GM19467 (cell line): ENCODE measurements around the gene DENND6B.

ENCODE experiments used
- ATAC-seq: cut with Tn5 transposase; IDR thresholded peaks from one replicate; pipeline ENCODE4 v1.9.1; 2021; ENCODE audit warnings: mild to moderate bottlenecking, moderate library complexity; ENCODE audit not compliant: unreplicated experiment

DENND6B gene

DNA sequence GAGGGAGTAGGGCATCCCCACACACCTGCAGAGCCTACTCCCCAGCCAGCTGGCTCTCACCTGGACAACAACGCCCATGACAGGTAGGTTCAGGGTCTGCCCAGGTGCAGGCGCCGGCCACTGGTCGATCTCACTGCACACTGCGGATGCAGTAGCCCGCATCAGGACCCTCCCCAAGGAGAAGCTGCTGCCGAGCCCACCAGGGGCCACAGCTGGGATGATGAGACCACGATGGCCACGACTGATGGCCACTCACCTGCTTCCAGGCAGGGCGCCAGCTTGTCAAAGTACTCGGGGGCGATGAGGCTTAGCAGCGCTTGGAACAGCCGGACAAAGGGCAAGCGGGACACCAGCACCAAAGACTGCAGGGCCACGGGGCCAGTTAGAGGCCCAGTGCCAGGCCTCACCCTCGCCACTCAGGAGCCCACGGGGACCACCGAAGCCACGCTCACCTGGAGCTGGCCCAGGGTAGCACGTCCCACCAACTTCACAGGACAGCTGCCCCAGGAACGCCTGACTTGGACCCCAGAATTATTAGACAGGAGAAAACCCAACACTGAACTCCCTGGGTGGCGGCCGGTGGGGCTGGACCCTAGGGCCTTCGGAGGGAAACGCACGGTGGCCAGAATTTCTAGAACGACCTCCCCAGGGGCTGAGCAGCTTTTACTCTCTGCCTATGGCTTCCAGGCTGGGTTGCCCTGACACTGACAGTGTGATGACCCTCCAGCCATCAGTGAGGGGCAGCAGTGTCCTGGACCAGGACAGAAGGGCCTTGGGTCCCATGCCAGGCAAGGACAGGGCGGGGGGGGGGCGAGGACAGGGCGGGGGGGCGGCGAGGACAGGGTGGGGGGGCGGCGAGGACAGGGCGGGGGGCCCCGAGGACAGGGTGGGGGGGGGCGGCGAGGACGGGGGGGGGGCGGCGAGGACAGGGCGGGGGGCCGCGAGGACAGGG, 10.4 kb downstream of the DENND6B start:
- no peak for ATAC-seq

DNA sequence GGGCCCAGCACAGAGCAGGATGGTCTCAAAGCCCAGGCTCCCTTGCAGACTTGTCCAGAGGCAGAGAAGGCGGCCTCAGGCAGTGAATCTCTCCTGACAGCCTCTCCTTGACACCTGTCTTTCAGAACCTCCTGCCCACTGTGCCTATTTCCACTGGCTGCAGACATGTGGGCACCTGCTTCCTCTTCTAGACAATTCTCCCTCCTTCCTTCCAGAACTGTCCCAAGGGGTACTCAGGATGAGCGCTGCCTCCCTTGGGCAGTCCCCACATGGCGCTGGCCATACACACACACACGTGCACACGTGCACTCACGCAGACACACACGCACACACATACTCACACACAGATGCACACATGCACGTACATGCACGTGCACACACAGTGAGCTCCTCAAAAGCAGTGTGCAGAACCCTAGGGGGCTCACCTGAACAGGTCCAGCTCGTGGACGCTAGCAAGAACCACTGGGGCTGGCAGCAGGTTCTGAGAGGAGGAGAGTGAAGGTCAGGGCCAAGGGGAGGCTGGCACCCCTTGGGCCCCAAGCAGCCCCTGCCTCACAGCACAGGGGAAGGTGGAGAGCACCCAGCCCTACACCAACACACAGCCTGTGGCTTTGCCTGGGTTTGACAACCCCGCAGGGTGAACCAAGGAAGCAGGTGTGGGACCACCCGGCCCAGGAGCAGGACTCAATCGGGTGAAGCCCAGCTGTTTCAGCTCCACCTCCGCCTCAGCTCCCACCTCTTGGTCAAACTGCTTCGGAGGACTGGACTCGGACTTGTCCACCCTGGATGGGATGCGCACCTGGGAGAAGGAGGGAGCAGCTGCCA, 11.3 kb downstream of the DENND6B start:
- no peak for ATAC-seq

GRCh38 chr22:50314455-50315288, 12.1 kb downstream of the DENND6B start:
- peak; percentile 60 for ATAC-seq

- no peak for ATAC-seq
These were observed 12.7 kb downstream of the DENND6B start for GRCh38 chr22:50314081-50314454.

DNA sequence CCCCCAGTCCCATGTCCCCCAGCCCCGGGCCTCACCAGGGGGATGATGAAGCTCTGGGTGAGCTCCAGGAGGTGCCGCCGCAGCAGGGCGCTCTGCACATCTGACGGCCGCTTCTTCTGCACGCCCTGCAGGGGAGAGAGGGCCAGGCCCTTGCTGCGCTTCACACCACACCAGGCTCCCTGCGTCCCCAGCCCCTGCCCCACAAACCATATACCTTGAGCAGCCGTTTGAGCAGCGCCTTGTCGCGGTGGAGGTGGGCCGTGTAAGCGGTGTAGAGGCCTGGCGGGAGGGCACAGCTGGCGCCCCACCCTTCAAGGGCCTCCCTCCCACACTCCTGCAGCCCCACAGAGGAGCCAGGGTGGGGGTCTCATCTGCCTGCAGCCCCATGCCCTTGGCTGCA, 13.2 kb downstream of the DENND6B start:
- ATAC-seq, result no peak

GRCh38 chr22:50313021-50313420, 13.8 kb downstream of the DENND6B start:
- ATAC-seq, result no peak

- ATAC-seq, result no peak
These were observed 14.4 kb downstream of the DENND6B start for GRCh38 chr22:50312371-50312770.

DNA sequence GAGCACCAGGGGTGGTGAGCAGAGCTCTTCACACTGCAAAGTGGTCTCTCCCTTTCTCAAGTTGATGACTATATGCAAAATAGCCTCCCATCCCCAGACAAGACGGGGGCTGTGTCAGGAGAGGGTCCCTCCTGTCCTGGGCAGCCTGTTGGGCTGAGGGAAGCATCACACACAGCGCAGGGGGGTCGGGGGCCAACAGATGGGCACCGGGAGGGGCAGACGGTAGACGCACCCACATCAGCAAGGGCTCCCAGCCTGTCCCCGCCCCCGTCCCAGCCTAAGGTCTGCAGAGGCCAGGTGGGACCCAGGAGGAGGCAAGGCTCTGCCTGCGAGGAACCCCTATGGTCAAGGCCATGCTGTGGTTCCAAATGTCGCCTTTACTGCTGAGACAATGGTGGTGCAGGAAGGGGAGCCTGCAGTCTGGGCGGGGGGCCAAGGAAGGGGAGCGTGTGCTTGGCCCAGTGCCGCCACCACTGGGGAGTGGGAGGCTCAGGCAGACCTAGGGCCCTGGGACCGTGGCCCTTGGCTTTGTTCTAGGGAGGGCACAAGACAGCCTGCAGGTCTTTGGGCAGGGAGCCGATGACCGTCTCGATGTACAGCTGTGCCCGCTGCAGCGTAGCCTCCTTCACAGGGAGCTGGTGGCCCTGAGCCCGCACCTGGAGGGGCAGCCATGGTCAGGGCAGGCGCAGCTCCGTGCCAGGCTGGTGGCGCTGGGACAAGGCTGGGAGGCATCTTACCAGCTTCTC, 15.0 kb downstream of the DENND6B start:
- no peak for ATAC-seq

DNA sequence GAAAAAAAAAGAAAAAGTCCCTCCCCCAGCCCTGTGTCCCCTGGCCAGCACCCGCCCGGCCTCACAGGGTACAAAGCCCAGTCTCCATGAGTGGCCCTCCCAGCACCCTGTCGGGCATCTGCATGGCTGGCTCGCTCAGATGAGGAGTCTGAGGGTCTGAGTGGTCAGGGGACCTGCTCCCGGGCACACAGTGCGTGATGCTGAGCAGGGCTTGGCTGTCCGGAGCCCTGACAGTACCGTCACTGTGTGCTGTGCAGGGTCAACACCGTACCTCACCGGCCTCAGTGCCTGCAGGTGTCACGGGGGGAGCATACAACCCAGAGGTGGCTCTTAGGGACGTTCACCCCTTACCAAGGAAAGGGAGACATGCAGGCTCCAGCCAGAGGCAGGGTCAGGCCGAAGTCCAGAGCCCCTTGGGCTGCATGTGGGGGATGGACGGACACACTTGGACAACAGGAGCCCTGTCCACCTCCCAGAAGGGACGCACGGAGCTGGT, 15.8 kb downstream of the DENND6B start:
- ATAC-seq, result no peak

DNA sequence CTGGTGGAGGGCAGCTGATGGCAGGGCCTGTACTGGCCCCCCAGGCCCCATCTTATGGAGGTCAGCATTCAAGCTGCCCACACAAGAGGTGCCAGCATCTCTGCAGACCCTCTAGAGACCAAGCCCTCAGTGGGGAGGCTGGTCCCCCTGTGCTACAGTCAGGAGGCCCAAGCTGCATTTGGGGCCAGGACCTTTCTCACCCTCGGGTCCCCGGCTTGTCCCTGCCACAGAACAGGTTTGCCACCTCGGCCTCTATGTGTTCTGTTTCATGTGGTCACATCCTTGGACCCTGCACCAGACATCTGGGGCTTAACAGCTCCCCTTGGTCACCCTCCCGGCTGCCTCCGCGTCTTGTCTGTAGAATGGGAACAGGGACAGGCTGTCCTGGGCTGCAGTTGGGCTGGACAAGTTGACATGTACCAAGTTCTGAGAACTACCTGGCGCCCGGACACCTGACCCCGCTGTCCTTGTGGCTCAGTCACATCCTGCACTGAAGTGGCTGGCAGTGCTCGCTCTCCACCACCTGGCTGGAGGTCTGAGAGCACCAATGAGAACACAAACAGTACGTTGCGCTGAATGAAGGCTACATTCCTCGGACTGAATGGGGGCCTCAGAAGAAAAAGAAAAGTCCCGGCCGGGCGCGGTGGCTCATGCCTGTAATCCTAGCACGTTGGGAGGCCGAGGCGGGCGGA, 16.6 kb downstream of the DENND6B start:
- ATAC-seq, result no peak

DNA sequence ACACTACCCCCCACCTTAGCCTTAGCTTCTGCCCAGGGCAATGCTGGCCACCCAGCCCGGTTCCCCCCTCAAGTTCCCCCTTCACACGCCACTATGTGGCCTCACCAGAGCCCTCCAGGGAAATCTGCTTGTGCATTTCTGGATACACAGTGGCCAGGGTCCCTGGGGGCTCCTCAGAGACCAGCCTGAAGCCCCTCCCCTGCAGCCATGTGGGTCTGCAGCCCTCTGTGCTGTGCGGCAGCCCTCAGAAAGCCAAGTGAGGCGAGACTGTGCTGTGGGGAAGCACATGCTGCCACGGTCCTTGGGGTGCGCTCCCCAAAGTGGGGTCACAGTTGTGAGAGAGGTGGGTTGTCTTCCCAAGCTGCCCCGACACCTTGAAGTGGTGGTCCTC, 17.2 kb downstream of the DENND6B start:
- no peak for ATAC-seq

GRCh38 chr22:50308986-50309600, 17.7 kb downstream of the DENND6B start:
- ATAC-seq, result no peak

GRCh38 chr22:50308597-50308935, 18.2 kb downstream of the DENND6B start:
- ATAC-seq, result no peak

- ATAC-seq, result no peak
These were observed 18.8 kb downstream of the DENND6B start for GRCh38 chr22:50307890-50308596.

DNA sequence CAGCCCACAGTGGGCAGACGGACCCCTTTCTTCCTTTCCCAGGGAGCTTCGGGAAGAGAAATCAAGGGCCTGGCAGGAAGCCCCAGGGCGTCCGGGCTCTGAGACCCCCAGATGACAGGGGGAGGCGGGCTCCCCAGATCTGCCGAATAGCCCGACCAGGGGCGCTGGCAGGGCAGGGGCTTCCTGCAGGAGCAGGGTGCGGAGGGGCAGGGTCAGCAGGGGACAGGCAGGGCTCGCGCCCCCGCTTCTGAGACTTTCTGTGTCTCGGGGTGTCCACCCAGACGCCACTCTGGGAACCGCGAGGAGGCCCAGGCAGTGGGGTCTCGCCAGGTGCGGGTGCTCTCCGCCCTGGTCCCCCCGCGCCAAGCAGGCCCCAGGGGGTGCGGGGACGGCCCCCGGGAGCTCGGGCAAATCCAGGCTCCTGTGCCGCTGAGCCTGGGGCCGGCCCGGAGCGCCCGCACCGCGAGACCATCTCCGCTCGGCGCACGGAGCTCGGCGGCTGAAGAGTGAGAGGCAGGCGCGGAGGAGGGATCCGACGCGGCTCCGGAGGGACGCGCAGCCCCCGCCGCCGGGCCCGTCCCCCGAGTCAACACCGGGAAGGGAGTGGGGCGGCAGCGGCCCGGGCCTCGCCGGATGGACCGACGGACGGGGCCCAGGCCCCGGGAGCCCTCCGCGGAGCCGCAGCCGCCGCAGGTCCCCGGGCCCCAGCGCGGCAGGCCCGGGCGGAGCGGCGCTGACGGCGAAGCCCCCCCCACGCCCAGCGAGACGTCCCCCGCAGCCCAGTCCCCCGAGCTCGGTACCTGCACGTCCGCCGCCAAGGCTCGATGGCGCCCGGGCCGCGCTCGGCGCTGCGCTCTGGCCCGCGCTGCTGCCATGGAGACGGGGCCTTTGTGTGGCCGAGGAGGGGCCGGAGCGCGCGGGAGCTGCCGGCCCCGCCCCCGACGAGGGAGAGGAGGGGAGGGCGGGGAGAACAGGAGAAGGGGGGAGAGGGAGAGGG, 19.8 kb downstream of the DENND6B start, which contains the start of gene PLXNB2:
Gene PLXNB2, minus strand, starts transcription at position 894 of the 997 bp plus-strand sequence. CDS start 17,062 bp downstream, outside the sequence.
- no peak for ATAC-seq

GRCh38 chr22:50305923-50306566, 20.8 kb downstream of the DENND6B start:
- ATAC-seq, result no peak
